Measurements from ENCODE around the gene EREG.

The EREG gene

GRCh38 chr4:74402692-74403456, 37.9 kb downstream of the EREG start:
- no peak for DNase-seq (ENCODE audit: low read depth)
- no peak overlapping the region for H3K4me3 ChIP-seq (ENCODE audit: low read depth, low read length)
- TF ChIP-seq POLR2A (IDR thresholded peaks at IDR 0.05; ENCODE audit: extremely low read depth, insufficient read length), result no peak
- TF ChIP-seq, protein P1, sequence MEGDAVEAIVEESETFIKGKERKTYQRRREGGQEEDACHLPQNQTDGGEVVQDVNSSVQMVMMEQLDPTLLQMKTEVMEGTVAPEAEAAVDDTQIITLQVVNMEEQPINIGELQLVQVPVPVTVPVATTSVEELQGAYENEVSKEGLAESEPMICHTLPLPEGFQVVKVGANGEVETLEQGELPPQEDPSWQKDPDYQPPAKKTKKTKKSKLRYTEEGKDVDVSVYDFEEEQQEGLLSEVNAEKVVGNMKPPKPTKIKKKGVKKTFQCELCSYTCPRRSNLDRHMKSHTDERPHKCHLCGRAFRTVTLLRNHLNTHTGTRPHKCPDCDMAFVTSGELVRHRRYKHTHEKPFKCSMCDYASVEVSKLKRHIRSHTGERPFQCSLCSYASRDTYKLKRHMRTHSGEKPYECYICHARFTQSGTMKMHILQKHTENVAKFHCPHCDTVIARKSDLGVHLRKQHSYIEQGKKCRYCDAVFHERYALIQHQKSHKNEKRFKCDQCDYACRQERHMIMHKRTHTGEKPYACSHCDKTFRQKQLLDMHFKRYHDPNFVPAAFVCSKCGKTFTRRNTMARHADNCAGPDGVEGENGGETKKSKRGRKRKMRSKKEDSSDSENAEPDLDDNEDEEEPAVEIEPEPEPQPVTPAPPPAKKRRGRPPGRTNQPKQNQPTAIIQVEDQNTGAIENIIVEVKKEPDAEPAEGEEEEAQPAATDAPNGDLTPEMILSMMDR (IDR thresholded peaks at IDR 0.05; ENCODE audit: low read depth, low read length), result no peak
- no peak for TF ChIP-seq MYC (IDR thresholded peaks at IDR 0.05; ENCODE audit: low read depth, low read length)
- TF ChIP-seq MAX (IDR thresholded peaks at IDR 0.05; ENCODE audit: low read depth, low read length), result no peak

GRCh38 chr4:74407891-74408290, 42.9 kb downstream of the EREG start:
- DNase-seq (ENCODE audit: low read depth), result no peak
- TF ChIP-seq, protein P1 (IDR thresholded peaks at IDR 0.05; ENCODE audit: low read depth, low read length), result no peak
- TF ChIP-seq MYC (IDR thresholded peaks at IDR 0.05; ENCODE audit: low read depth, low read length) (no peak), MAX (IDR thresholded peaks at IDR 0.05; ENCODE audit: low read depth, low read length) (no peak), POLR2A (IDR thresholded peaks at IDR 0.05; ENCODE audit: extremely low read depth, insufficient read length) (no peak)
- no peak overlapping the region for H3K4me3 ChIP-seq (ENCODE audit: low read depth, low read length)

- TF ChIP-seq, protein P1 (IDR thresholded peaks at IDR 0.05; ENCODE audit: low read depth, low read length), result no peak
- TF ChIP-seq POLR2A (IDR thresholded peaks at IDR 0.05; ENCODE audit: extremely low read depth, insufficient read length), result no peak
- no peak for TF ChIP-seq MYC (IDR thresholded peaks at IDR 0.05; ENCODE audit: low read depth, low read length)
- TF ChIP-seq MAX (IDR thresholded peaks at IDR 0.05; ENCODE audit: low read depth, low read length), result no peak
- no peak overlapping the region for H3K4me3 ChIP-seq (ENCODE audit: low read depth, low read length)
- no peak for DNase-seq (ENCODE audit: low read depth)
Observed at GRCh38 chr4:74408639-74409038, 43.7 kb downstream of the EREG start.

DNA sequence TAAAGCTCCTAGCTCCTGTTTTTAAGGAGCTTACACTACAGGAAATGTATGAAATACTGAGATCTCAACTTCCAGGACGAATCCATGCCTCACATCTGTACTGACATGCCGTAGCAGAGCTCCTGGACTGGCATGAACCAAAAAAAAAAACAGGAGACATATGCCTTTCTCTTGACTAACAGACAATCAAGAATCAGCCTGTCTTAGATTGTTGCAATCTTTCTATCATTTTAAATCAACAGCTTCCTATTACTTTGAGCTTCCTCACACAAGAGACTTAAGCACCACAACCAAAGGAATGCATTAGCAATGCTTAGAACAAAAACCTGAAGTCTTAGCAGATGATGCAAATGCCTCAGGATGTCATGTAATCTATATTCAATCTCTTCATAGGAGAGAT, 45.3 kb downstream of the EREG start:
- TF ChIP-seq, protein P1 (IDR thresholded peaks at IDR 0.05; ENCODE audit: low read depth, low read length), result no peak
- TF ChIP-seq MYC (IDR thresholded peaks at IDR 0.05; ENCODE audit: low read depth, low read length) (no peak), POLR2A (IDR thresholded peaks at IDR 0.05; ENCODE audit: extremely low read depth, insufficient read length) (no peak), MAX (IDR thresholded peaks at IDR 0.05; ENCODE audit: low read depth, low read length) (no peak)

GRCh38 chr4:74412225-74412624, 47.3 kb downstream of the EREG start:
- no peak for TF ChIP-seq MAX (IDR thresholded peaks at IDR 0.05; ENCODE audit: low read depth, low read length)
- TF ChIP-seq POLR2A (IDR thresholded peaks at IDR 0.05; ENCODE audit: extremely low read depth, insufficient read length), result no peak
- TF ChIP-seq MYC (IDR thresholded peaks at IDR 0.05; ENCODE audit: low read depth, low read length), result no peak
- TF ChIP-seq, protein P1 (IDR thresholded peaks at IDR 0.05; ENCODE audit: low read depth, low read length), result no peak

More for the DNA sequence above, 45.3 kb downstream of the EREG start:
- DNase-seq (ENCODE audit: low read depth), result no peak
- H3K4me3 ChIP-seq (ENCODE audit: low read depth, low read length), result no peak overlapping the region

More at GRCh38 chr4:74412225-74412624, 47.3 kb downstream of the EREG start:
- no peak overlapping the region for H3K4me3 ChIP-seq (ENCODE audit: low read depth, low read length)
- no peak for DNase-seq (ENCODE audit: low read depth)

All from NB4 (cell line).